ENCODE data around the gene CITED2. TPM values are rescaled to one million over a fixed set of nuclear protein-coding genes. Genes with fewer than 3 reads are reported as not detected.

The CITED2 gene
- total RNA-seq, 2 experiments from 2014 or later, result 37.5 to 39.7 TPM

- H3K27me3 Mint-ChIP-seq, result no peaks in the 10 kb centered on the region
- intact Hi-C loops (cut with micrococcal nuclease), result loop anchor here (5.0 kb wide), 1 partner anchor 69 kb away; the partner anchor contains the start of gene TXLNB
- CTCF ChIA-PET, result interaction anchor here (1.8 to 4.9 kb wide), 4 partner anchors 8 to 236 kb away, joined by 4 to 50 read pairs (median 12); no protein-coding TSS in a partner anchor
- peaks cover 14% of the 10 kb centered on the region for H3K4me1 Mint-ChIP-seq (ENCODE audit: low read depth)
- DNase-seq (no peak), ATAC-seq (no peak)
- H3K36me3 Mint-ChIP-seq (ENCODE audit: low read depth), result no peaks in the 10 kb centered on the region
- POLR2A ChIA-PET, result no interaction called here
- no peak overlapping the region for H3K27ac Mint-ChIP-seq
- no peak overlapping the region for H3K4me3 Mint-ChIP-seq
- no peak for TF ChIP-seq CTCF (IDR thresholded peaks at IDR 0.05)
- H3K9me3 Mint-ChIP-seq, result peaks cover 2% of the 10 kb centered on the region
Observed at GRCh38 chr6:139361211-139361610, 13.2 kb downstream of the CITED2 start.

DNA sequence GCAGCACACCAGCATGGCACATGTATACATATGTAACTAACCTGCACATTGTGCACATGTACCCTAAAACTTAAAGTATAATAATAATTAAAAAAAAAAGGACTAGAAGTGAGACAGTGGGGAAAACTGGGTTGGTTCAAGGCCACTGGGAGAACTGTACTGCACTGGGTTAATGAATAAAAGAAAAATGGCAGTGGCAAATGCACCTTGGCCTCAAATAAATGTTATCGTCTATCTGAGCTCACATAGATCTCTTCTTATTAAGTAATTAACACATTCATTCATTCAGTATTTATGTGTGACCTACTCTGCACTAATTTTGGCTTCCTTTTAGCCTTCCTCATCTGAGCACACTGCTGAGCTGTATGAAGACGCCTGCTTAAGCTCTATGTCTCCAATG is 17.5 kb downstream of the CITED2 start:
- intact Hi-C loops (cut with micrococcal nuclease), result no loop called here
- POLR2A ChIA-PET, result no interaction called here
- H3K36me3 Mint-ChIP-seq (ENCODE audit: low read depth), result no peaks in the 10 kb centered on the region
- no peak for DNase-seq
- CTCF ChIA-PET, result interaction anchor here (3.2 kb wide), 1 partner anchor 137 kb away, joined by 18 read pairs; no protein-coding TSS in a partner anchor
- no peak for TF ChIP-seq CTCF (IDR thresholded peaks at IDR 0.05)
- peaks cover 5% of the 10 kb centered on the region for H3K9me3 Mint-ChIP-seq
- H3K27me3 Mint-ChIP-seq, result no peaks in the 10 kb centered on the region
- no peak overlapping the region for H3K4me3 Mint-ChIP-seq
- H3K27ac Mint-ChIP-seq, result no peak overlapping the region
- H3K4me1 Mint-ChIP-seq (ENCODE audit: low read depth), result peaks cover 4% of the 10 kb centered on the region
- ATAC-seq, result no peak

GRCh38 chr6:139355777-139356445 is 18.5 kb downstream of the CITED2 start:
- peaks cover 4% of the 10 kb centered on the region for H3K4me1 Mint-ChIP-seq (ENCODE audit: low read depth)
- H3K27ac Mint-ChIP-seq, result no peak overlapping the region
- intact Hi-C loops (cut with micrococcal nuclease), result no loop called here
- peaks cover 5% of the 10 kb centered on the region for H3K9me3 Mint-ChIP-seq
- ATAC-seq, result no peak
- DNase-seq, result no peak
- POLR2A ChIA-PET, result no interaction called here
- CTCF ChIA-PET, result interaction anchor here (1.4 to 3.2 kb wide), 5 partner anchors 9 to 136 kb away, joined by 3 to 18 read pairs (median 8); partner anchors contain the start of gene CITED2
- H3K36me3 Mint-ChIP-seq (ENCODE audit: low read depth), result no peaks in the 10 kb centered on the region
- no peak for TF ChIP-seq CTCF (IDR thresholded peaks at IDR 0.05)
- no peak overlapping the region for H3K4me3 Mint-ChIP-seq
- H3K27me3 Mint-ChIP-seq, result no peaks in the 10 kb centered on the region

DNA sequence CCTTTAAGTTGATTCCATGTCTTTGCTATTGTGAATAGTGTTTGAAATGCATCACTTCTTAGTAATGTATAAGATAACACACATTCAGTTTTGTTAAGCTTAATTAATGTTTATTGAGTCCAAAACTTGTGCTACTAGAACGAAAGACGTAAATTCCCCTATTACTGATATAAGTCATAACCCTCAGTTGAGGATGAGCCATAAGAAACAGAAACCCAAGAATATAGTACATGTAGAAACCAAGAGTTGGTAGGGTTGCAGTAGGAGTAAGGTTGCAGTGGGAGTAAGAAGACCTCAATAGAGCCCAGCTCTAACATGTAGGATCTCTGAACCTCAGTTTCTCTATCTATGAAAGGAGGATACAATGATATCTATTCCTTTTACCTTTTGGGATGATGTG is 19.3 kb downstream of the CITED2 start:
- peaks cover 5% of the 10 kb centered on the region for H3K9me3 Mint-ChIP-seq
- no peak overlapping the region for H3K4me3 Mint-ChIP-seq
- peaks cover 4% of the 10 kb centered on the region for H3K4me1 Mint-ChIP-seq (ENCODE audit: low read depth)
- H3K36me3 Mint-ChIP-seq (ENCODE audit: low read depth), result no peaks in the 10 kb centered on the region
- TF ChIP-seq CTCF (IDR thresholded peaks at IDR 0.05), result no peak
- DNase-seq (no peak), ATAC-seq (peak; percentile 53)
- ChIA-PET CTCF (interaction anchor here (1.4 to 3.2 kb wide), 5 partner anchors 10 to 135 kb away, joined by 3 to 18 read pairs (median 8); partner anchors contain the start of gene CITED2), POLR2A (interaction anchor here (0.8 kb wide), 1 partner anchor 31 kb away, joined by 3 read pairs; no protein-coding TSS in a partner anchor)
- no peak overlapping the region for H3K27ac Mint-ChIP-seq
- H3K27me3 Mint-ChIP-seq, result no peaks in the 10 kb centered on the region
- intact Hi-C loops (cut with micrococcal nuclease), result no loop called here

DNA sequence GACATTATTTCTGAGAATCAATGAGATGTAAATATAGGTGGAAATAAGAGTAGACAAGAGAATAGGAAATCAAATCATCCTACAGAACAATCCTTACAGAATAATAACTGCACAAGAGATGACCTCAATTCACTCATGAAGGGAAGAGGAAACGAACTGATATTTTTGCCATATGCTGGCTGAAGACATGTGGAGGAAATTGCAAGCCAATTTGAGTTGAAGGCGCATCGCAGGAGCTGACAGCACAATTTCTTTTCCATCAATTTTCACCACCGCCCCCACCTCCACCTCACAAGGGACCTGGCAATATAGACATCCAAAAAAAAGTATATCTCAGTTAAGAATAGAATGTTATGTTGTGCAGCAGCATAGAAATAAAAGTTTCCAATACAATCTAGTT is 20.3 kb downstream of the CITED2 start:
- H3K27me3 Mint-ChIP-seq, result no peaks in the 10 kb centered on the region
- ChIA-PET CTCF (interaction anchor here (1.2 to 2.4 kb wide), 3 partner anchors 9 to 135 kb away, joined by 3 to 16 read pairs (median 3); no protein-coding TSS in a partner anchor), POLR2A (no interaction called here)
- intact Hi-C loops (cut with micrococcal nuclease), result no loop called here
- peaks cover 5% of the 10 kb centered on the region for H3K9me3 Mint-ChIP-seq
- H3K36me3 Mint-ChIP-seq (ENCODE audit: low read depth), result no peaks in the 10 kb centered on the region
- H3K4me1 Mint-ChIP-seq (ENCODE audit: low read depth), result peaks cover 4% of the 10 kb centered on the region
- ATAC-seq (no peak), DNase-seq (no peak)
- H3K4me3 Mint-ChIP-seq, result no peak overlapping the region
- H3K27ac Mint-ChIP-seq, result no peak overlapping the region
- no peak for TF ChIP-seq CTCF (IDR thresholded peaks at IDR 0.05)

Data from activated CD8-positive, alpha-beta T cell treated with anti-CD3 and anti-CD28 coated beads for 36 hours (primary cell).